HS-5 (cell line): Measurements from ENCODE around the gene TMEM201.
"Not testable (repeated sequence)": the region's sequence is repeated elsewhere in the genome, so short reads cannot be mapped to it uniquely, and the experiment has no call there.

Experiments
- DNase-seq: peaks from one replicate; pipeline ENCODE4 v3.0.0-alpha.2; 2012; ENCODE audit warnings: low read depth

Gene TMEM201

GRCh38 chr1:9588551-9589143, at the start of gene TMEM201:
Gene TMEM201, plus strand, starts transcription at chr1:9588911. Its CDS starts 20 bp downstream, at chr1:9588931.
- DNase-seq, result peak; percentile 42

- DNase-seq, result peak; percentile 86
Measured at GRCh38 chr1:9539165-9539828, 49.4 kb upstream of the TMEM201 start, which contains the start of gene SLC25A33. Gene SLC25A33, plus strand, starts transcription at chr1:9539465. Its CDS starts 227 bp downstream, at chr1:9539692.

GRCh38 chr1:9539829-9540550, 48.7 kb upstream of the TMEM201 start:
- DNase-seq, result peak; percentile 25

- no peak for DNase-seq
Measured at GRCh38 chr1:9542430-9542829, 46.3 kb upstream of the TMEM201 start.

GRCh38 chr1:9544926-9545325, 43.8 kb upstream of the TMEM201 start:
- no peak for DNase-seq

GRCh38 chr1:9549955-9550546, 38.7 kb upstream of the TMEM201 start:
- DNase-seq, result no peak

- DNase-seq, result no peak
Measured at GRCh38 chr1:9551984-9552383, 36.7 kb upstream of the TMEM201 start.

- DNase-seq, result no peak
Measured at GRCh38 chr1:9553736-9554144, 35.0 kb upstream of the TMEM201 start.

- no peak for DNase-seq
Measured at GRCh38 chr1:9555942-9556341, 32.8 kb upstream of the TMEM201 start.

- DNase-seq, result no peak
Measured at GRCh38 chr1:9557624-9558023, 31.1 kb upstream of the TMEM201 start.

- DNase-seq, result no peak
Measured at GRCh38 chr1:9558271-9558945, 30.3 kb upstream of the TMEM201 start.

GRCh38 chr1:9558946-9559545, 29.7 kb upstream of the TMEM201 start:
- DNase-seq, result no peak

GRCh38 chr1:9559673-9560072, 29.0 kb upstream of the TMEM201 start:
- no peak for DNase-seq

GRCh38 chr1:9560090-9560489, 28.6 kb upstream of the TMEM201 start:
- DNase-seq, result not testable (repeated sequence)

GRCh38 chr1:9561429-9561828, 27.3 kb upstream of the TMEM201 start:
- DNase-seq, result peak; percentile 61

- no peak for DNase-seq
Measured at GRCh38 chr1:9569267-9569666, 19.4 kb upstream of the TMEM201 start.

- not testable (repeated sequence) for DNase-seq
Measured at GRCh38 chr1:9570886-9571529, 17.7 kb upstream of the TMEM201 start.

- no peak for DNase-seq
Measured at GRCh38 chr1:9573723-9574122, 15.0 kb upstream of the TMEM201 start.

GRCh38 chr1:9575486-9575885, 13.2 kb upstream of the TMEM201 start:
- DNase-seq, result no peak

- no peak for DNase-seq
Measured at GRCh38 chr1:9576903-9577302, 11.8 kb upstream of the TMEM201 start.

GRCh38 chr1:9577423-9577822, 11.3 kb upstream of the TMEM201 start:
- no peak for DNase-seq
